Measurements from ENCODE around the gene SLC35D1.

The SLC35D1 gene

DNA sequence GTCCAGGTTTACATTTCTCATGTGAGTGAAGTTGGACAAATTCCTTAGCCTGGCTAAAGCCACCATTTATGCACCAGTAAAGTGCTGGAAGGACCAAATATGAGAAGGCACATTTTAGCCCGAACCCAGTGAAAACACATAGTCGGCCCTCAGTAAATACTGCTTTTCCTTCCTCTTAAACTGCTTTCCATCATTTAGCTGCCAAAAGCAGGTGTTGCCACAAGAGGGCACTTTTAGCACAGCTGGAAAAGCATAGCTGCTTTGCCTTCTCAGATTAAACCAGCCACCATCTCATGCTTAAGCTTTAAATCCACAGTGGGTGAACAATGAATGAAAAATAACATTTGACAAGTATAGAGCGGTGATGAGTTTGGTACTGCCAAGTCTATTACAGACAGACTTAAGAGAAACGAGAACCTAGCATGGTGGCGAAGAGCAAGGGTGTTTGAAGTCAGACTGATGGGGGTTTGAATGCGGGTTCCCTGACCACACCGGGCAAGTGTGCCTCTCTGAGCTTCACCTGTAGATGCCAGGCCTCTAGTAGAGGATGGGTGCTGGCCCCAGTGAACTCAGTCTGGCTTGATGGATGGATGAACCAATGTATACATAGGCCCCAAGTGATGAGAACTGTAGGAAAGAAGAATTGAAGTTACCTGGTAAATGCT lies 57.8 kb downstream of the SLC35D1 start:
- no peaks in the 10 kb centered on the region for H3K27me3 ChIP-seq (ENCODE audit: insufficient read depth, low read length)
- no peaks in the 10 kb centered on the region for H4K20me1 ChIP-seq (ENCODE audit: insufficient read depth, low read length)
- peak overlapping the region; percentile 49; the same call in 1 of the 2 replicates for H3K4me2 ChIP-seq (ENCODE audit: low read length)
- no peak overlapping the region for H3K9ac ChIP-seq (ENCODE audit: low read length)
- no peaks in the 10 kb centered on the region for H3K9me3 ChIP-seq (ENCODE audit: low read length)
- H2AFZ ChIP-seq (ENCODE audit: low read length) = no peak overlapping the region; the same call in 1 of the 2 replicates
- H3K27ac ChIP-seq (ENCODE audit: low read depth, low read length, poor library complexity, severe bottlenecking) = peak overlapping the region; percentile 44
- no peaks in the 10 kb centered on the region for H3K9me2 ChIP-seq (ENCODE audit: low read depth, low read length)
- H3K4me1 ChIP-seq (ENCODE audit: insufficient read depth, low read length, severe bottlenecking) = peaks cover 18% of the 10 kb centered on the region
- no peak overlapping the region for H3K4me3 ChIP-seq (ENCODE audit: low read depth, low read length, poor library complexity, severe bottlenecking)
- H3K79me2 ChIP-seq (ENCODE audit: insufficient read depth, low read length) = no peaks in the 10 kb centered on the region
- TF ChIP-seq, protein P1, sequence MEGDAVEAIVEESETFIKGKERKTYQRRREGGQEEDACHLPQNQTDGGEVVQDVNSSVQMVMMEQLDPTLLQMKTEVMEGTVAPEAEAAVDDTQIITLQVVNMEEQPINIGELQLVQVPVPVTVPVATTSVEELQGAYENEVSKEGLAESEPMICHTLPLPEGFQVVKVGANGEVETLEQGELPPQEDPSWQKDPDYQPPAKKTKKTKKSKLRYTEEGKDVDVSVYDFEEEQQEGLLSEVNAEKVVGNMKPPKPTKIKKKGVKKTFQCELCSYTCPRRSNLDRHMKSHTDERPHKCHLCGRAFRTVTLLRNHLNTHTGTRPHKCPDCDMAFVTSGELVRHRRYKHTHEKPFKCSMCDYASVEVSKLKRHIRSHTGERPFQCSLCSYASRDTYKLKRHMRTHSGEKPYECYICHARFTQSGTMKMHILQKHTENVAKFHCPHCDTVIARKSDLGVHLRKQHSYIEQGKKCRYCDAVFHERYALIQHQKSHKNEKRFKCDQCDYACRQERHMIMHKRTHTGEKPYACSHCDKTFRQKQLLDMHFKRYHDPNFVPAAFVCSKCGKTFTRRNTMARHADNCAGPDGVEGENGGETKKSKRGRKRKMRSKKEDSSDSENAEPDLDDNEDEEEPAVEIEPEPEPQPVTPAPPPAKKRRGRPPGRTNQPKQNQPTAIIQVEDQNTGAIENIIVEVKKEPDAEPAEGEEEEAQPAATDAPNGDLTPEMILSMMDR (IDR thresholded peaks at IDR 0.05; ENCODE audit: low read length) = peak; percentile 96
- no peak for TF ChIP-seq EZH2 (IDR thresholded peaks at IDR 0.05; ENCODE audit: borderline replicate concordance, low read length)
- no peaks in the 10 kb centered on the region for H3F3A ChIP-seq (ENCODE audit: insufficient read depth, low read length)
- H3K36me3 ChIP-seq (ENCODE audit: insufficient read depth, low read length) = peaks cover 9% of the 10 kb centered on the region; the same call in 1 of the 2 replicates

DNA sequence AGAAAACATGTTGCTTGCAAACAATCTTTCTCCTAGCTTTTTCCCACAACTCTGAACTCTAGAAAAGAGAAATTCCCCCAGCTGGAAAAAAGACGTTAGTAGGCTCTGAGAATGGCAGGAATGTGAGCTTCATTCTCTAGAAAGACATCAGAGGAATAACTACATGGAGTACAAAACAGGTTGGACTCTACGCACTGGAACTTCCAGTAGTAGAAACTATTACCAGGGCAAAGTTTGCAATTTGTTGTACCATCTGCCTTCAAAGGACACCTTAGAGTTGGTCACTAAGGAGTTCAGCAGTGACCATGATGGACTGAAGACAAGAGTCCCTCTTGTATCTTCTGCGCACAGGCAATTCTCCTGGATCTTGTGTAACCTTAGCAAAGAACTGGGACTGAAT lies 60.9 kb downstream of the SLC35D1 start:
- Histone ChIP-seq H3K4me1 (ENCODE audit: insufficient read depth, low read length, severe bottlenecking) (peaks cover 18% of the 10 kb centered on the region), H3K9me2 (ENCODE audit: low read depth, low read length) (no peaks in the 10 kb centered on the region), H3K9ac (ENCODE audit: low read length) (no peak overlapping the region), H3K27ac (ENCODE audit: low read depth, low read length, poor library complexity, severe bottlenecking) (no peak overlapping the region), H2AFZ (ENCODE audit: low read length) (no peak overlapping the region), H3F3A (ENCODE audit: insufficient read depth, low read length) (no peaks in the 10 kb centered on the region), H3K27me3 (ENCODE audit: insufficient read depth, low read length) (no peaks in the 10 kb centered on the region), H3K79me2 (ENCODE audit: insufficient read depth, low read length) (no peaks in the 10 kb centered on the region), H3K9me3 (ENCODE audit: low read length) (no peaks in the 10 kb centered on the region), H3K36me3 (ENCODE audit: insufficient read depth, low read length) (peaks cover 19% of the 10 kb centered on the region), H3K4me3 (ENCODE audit: low read depth, low read length, poor library complexity, severe bottlenecking) (no peak overlapping the region), H3K4me2 (ENCODE audit: low read length) (no peak overlapping the region), H4K20me1 (ENCODE audit: insufficient read depth, low read length) (no peaks in the 10 kb centered on the region)
- TF ChIP-seq, protein P1 (IDR thresholded peaks at IDR 0.05; ENCODE audit: low read length) = no peak
- no peak for TF ChIP-seq EZH2 (IDR thresholded peaks at IDR 0.05; ENCODE audit: borderline replicate concordance, low read length)

DNA sequence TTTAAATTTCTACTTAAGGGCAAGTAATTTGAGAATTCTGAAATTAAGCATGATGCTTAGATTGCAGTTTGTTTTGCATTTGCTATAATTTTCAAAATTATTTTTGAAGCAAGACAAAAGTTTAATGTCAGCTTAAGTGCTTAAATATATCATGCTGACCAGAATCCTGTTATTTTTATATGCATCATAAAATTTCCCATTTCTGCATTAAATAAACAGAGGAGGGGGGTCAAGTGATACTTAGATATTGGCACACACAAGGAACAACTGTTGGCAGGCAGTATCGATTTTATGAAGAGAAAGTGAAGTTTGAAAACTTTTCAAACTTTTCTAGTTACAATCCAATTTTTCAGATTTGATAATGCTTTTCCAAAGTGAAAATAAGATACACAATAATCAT lies 68.1 kb downstream of the SLC35D1 start:
- Histone ChIP-seq H3K9me2 (ENCODE audit: low read depth, low read length) (no peaks in the 10 kb centered on the region), H2AFZ (ENCODE audit: low read length) (no peak overlapping the region), H3K27me3 (ENCODE audit: insufficient read depth, low read length) (no peaks in the 10 kb centered on the region), H3K9me3 (ENCODE audit: low read length) (no peaks in the 10 kb centered on the region), H3K4me2 (ENCODE audit: low read length) (no peak overlapping the region), H3K36me3 (ENCODE audit: insufficient read depth, low read length) (peaks cover 84% of the 10 kb centered on the region), H3F3A (ENCODE audit: insufficient read depth, low read length) (no peaks in the 10 kb centered on the region), H3K4me1 (ENCODE audit: insufficient read depth, low read length, severe bottlenecking) (peaks cover 18% of the 10 kb centered on the region), H3K4me3 (ENCODE audit: low read depth, low read length, poor library complexity, severe bottlenecking) (no peak overlapping the region), H3K9ac (ENCODE audit: low read length) (no peak overlapping the region), H3K79me2 (ENCODE audit: insufficient read depth, low read length) (no peaks in the 10 kb centered on the region), H4K20me1 (ENCODE audit: insufficient read depth, low read length) (no peaks in the 10 kb centered on the region), H3K27ac (ENCODE audit: low read depth, low read length, poor library complexity, severe bottlenecking) (no peak overlapping the region)
- TF ChIP-seq, protein P1 (IDR thresholded peaks at IDR 0.05; ENCODE audit: low read length) = no peak
- TF ChIP-seq EZH2 (IDR thresholded peaks at IDR 0.05; ENCODE audit: borderline replicate concordance, low read length) = no peak
